Measurements from ENCODE around the gene HYOU1.

- TF ChIP-seq CTCF (IDR thresholded peaks at IDR 0.05; ENCODE audit: poor library complexity), result no peak
- no peak for TF ChIP-seq EZH2 (IDR thresholded peaks at IDR 0.05; ENCODE audit: borderline replicate concordance)
These were observed 22.2 kb downstream of the HYOU1 start for GRCh38 chr11:119034813-119035212.
